BE2C (cell line): ENCODE measurements around the gene SH3GL2.

Experiments
- DNase-seq: peaks from one replicate; pipeline ENCODE4 v3.0.0-alpha.2; 2020
- H3K27me3 ChIP-seq: fragments of 250-450 bp; sonication (Bioruptor Pico); 2 replicates; pipeline ENCODE4 v1.5.1; 2020; ENCODE audit warnings: mild to moderate bottlenecking
- H3K36me3 ChIP-seq: fragments of 250-450 bp; sonication (Bioruptor Pico); 2 replicates; pipeline ENCODE4 v1.5.1; 2020; ENCODE audit warnings: mild to moderate bottlenecking
- H3K4me1 ChIP-seq: fragments of 250-450 bp; sonication (Bioruptor Pico); 2 replicates; pipeline ENCODE4 v1.5.1; 2020
- H3K4me3 ChIP-seq: 2 replicates; pipeline ENCODE4 v1.5.1; 2011; ENCODE audit warnings: low read depth, low read length
- H3K9me3 ChIP-seq: fragments of 250-450 bp; sonication (Bioruptor Pico); 2 replicates; pipeline ENCODE4 v1.5.1; 2020
- CTCF ChIP-seq: IDR thresholded peaks from 2 replicates; pipeline ENCODE4 v1.5.1; 2012; ENCODE audit warnings: mild to moderate bottlenecking, low read depth, low read length

The SH3GL2 gene

GRCh38 chr9:17772223-17772622 lies 193.4 kb downstream of the SH3GL2 start:
- Histone ChIP-seq H3K36me3 (no peaks in the 10 kb centered on the region), H3K4me1 (no peaks in the 10 kb centered on the region), H3K27me3 (no peaks in the 10 kb centered on the region), H3K4me3 (no peak overlapping the region), H3K9me3 (no peaks in the 10 kb centered on the region)
- DNase-seq, result no peak
- no peak for TF ChIP-seq CTCF

GRCh38 chr9:17775656-17776055 lies 196.8 kb downstream of the SH3GL2 start:
- Histone ChIP-seq H3K36me3 (no peaks in the 10 kb centered on the region), H3K4me3 (no peak overlapping the region), H3K9me3 (no peaks in the 10 kb centered on the region), H3K4me1 (no peaks in the 10 kb centered on the region), H3K27me3 (no peaks in the 10 kb centered on the region)
- no peak for TF ChIP-seq CTCF
- no peak for DNase-seq

- no peak for DNase-seq
Measured at GRCh38 chr9:17776735-17777134, 197.9 kb downstream of the SH3GL2 start.

GRCh38 chr9:17777465-17777864 lies 198.6 kb downstream of the SH3GL2 start:
- Histone ChIP-seq H3K27me3 (no peaks in the 10 kb centered on the region), H3K4me1 (no peaks in the 10 kb centered on the region), H3K36me3 (no peaks in the 10 kb centered on the region), H3K4me3 (no peak overlapping the region), H3K9me3 (no peaks in the 10 kb centered on the region)
- no peak for TF ChIP-seq CTCF
- no peak for DNase-seq

More at GRCh38 chr9:17776735-17777134, 197.9 kb downstream of the SH3GL2 start:
- Histone ChIP-seq H3K9me3 (no peaks in the 10 kb centered on the region), H3K36me3 (no peaks in the 10 kb centered on the region), H3K27me3 (no peaks in the 10 kb centered on the region), H3K4me1 (no peaks in the 10 kb centered on the region), H3K4me3 (no peak overlapping the region)
- TF ChIP-seq CTCF, result no peak

- no peak for TF ChIP-seq CTCF
- no peak for DNase-seq
- no peaks in the 10 kb centered on the region for H3K9me3 ChIP-seq
- no peaks in the 10 kb centered on the region for H3K36me3 ChIP-seq
- no peak overlapping the region for H3K4me3 ChIP-seq
- 0 out of 2 replicates have a peak, but pooled peaks cover 3% of the 10 kb centered on the region for H3K27me3 ChIP-seq
- H3K4me1 ChIP-seq, result no peaks in the 10 kb centered on the region
Measured at GRCh38 chr9:17782430-17783149, 203.7 kb downstream of the SH3GL2 start.

GRCh38 chr9:17783227-17783626 lies 204.4 kb downstream of the SH3GL2 start:
- Histone ChIP-seq H3K9me3 (no peaks in the 10 kb centered on the region), H3K4me1 (no peaks in the 10 kb centered on the region), H3K27me3 (peaks cover 3% of the 10 kb centered on the region; the same call in 1 of the 2 replicates), H3K4me3 (no peak overlapping the region), H3K36me3 (no peaks in the 10 kb centered on the region)
- no peak for DNase-seq
- no peak for TF ChIP-seq CTCF
